ENCODE results near the gene CCDC88C.

Gene CCDC88C

DNA sequence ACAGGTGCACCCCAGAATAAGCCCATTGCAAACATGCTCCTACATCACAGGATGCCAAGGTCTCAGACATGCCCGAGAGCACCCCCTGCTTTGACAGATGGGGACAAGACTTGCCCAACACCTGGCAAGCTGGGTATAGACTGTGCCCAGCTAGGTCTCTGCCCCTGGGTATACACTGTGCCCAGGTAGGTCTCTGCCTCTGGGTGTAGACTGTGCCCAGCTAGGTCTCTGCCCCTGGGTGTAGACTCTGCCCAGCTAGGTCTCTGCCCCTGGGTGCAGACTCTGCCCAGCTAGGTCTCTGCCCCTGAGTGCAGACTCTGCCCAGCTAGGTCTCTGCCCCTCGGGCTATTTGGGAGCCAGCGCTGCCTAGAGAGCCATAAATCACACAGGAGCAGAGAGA lies 85.9 kb downstream of the CCDC88C start:
- in situ Hi-C loops (cut with HindIII; ENCODE audit: low sequenced_read_pairs): no loop called here

DNA sequence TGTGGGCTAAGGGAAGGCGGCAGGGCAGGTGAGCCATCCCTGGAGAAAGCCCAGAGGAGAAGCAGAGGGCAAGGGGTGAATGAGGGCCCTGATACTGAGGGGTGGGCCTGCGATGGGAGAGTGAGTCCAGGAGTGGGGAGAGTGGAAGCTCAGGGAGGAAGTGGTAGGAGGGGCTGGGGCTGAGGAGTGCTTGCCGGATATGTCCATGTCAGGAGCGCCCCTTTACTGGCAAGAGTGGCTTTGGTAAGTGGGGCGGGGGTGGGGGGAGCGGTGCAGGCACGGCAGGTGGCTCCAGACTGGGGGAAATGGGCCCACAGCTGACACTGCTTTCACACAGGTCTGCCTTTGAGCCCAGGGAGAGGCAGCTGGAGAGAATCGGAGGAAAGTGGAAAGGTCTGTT lies 86.8 kb downstream of the CCDC88C start:
- in situ Hi-C loops (cut with HindIII; ENCODE audit: low sequenced_read_pairs): no loop called here

- in situ Hi-C loops (cut with HindIII; ENCODE audit: low sequenced_read_pairs): no loop called here
These were observed 87.4 kb downstream of the CCDC88C start for GRCh38 chr14:91330096-91330696.

GRCh38 chr14:91329486-91330014 lies 88.1 kb downstream of the CCDC88C start:
- in situ Hi-C loops (cut with HindIII; ENCODE audit: low sequenced_read_pairs): no loop called here

DNA sequence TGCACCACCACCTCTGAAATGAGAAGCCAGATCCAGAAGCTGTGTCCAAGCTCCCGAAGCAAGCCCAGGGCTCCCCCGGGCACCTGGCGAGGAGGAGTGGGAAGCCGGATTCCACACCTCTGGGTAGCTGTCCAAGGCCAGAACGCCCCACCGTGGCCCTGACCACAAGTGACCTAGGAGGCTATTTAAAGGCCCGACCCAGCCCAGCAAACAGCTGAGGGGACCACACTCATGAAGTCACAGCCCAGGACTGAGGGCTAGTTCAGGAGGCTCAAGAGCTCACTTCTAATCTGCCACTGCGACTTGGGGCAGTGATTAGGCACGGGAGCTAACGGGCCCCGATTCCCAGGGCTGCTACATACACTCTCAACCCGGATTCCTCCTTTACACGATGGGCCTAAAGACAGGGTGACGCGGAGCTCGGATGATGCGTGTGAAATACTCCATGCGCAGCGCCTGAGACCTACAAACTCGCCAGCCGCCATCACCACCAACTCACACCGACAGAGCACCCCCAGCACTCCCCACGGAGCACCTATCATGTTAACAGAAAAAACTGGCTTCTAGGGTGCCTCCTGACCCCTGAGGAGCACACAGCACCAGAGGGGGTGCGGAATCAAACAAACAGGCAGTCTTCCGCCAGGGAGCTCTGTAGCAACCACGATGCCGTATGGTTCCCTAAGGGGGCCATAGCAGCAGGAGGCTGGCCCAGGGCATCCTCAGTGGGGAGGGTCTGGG lies 89.1 kb downstream of the CCDC88C start:
- in situ Hi-C loops (cut with HindIII; ENCODE audit: low sequenced_read_pairs): no loop called here

- in situ Hi-C loops (cut with HindIII; ENCODE audit: low sequenced_read_pairs): no loop called here
These were observed 89.8 kb downstream of the CCDC88C start for GRCh38 chr14:91327661-91328312.

DNA sequence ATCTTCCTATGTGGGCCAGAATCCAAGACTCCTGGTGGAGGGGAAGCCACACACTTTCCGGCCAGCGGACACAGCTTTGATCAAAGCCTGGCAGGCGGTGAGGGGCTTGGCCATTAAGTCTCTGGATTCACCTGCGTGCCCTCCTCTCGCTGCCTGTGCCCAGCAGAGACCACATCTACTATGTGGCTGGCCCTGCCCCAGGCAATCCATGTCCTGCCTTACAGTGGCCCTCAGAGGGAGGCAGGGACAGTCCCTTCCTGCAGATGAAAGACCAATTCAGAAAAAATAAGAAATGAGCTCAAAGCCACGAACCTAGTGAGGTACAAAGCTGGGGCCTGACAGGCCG lies 90.4 kb downstream of the CCDC88C start:
- in situ Hi-C loops (cut with HindIII; ENCODE audit: low sequenced_read_pairs): no loop called here

- in situ Hi-C loops (cut with HindIII; ENCODE audit: low sequenced_read_pairs): no loop called here
These were observed 90.9 kb downstream of the CCDC88C start for GRCh38 chr14:91326514-91327249.

- in situ Hi-C loops (cut with HindIII; ENCODE audit: low sequenced_read_pairs): no loop called here
These were observed 92.7 kb downstream of the CCDC88C start for GRCh38 chr14:91324606-91325575.

DNA sequence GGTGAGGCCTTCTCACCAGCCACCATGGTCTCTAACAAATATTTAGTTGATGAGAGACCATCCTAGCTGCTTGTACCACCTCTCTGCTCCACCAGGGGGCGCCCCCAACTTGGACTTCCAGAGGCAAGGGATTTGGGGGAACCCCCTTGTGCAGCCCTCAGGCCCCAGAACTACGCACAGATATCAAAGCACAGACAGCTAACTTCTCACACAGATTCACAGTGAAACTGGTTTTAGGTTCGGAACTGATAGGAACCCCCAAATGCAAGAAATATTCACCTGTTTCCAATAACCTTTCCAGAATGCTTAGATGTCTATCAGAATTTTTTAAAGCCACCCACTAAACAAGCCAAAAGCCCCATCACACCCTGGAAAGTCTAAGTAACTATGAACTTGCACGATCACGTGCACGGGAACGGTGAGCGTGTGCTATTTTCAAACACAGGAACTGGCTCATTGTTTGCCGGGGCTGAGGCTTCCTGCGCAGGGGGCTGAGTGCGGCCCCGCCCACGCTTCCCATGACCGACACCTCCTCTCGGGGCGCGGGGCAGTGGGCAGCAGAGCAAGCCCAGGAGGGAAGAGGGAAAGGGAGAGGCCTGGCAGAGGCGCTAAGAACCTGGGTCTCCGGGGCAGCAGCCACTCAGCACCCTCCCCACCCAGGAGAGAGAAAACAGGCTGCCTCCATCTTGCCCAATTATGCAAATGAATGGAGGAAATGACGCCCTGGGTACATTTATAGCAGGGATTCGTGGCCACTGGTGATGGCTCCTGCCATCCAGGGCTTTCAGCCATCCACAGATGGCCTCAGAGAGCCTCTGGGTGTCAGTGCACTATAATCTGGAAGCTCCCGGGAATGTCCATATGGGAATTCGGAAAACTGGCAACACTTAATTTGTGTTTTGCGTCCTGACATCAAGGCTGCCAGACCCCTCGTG lies 93.7 kb downstream of the CCDC88C start:
- in situ Hi-C loops (cut with HindIII; ENCODE audit: low sequenced_read_pairs): no loop called here

- in situ Hi-C loops (cut with HindIII; ENCODE audit: low sequenced_read_pairs): no loop called here
These were observed 94.6 kb downstream of the CCDC88C start for GRCh38 chr14:91323031-91323430.

- in situ Hi-C loops (cut with HindIII; ENCODE audit: low sequenced_read_pairs): no loop called here
These were observed 95.0 kb downstream of the CCDC88C start for GRCh38 chr14:91322623-91323022.

DNA sequence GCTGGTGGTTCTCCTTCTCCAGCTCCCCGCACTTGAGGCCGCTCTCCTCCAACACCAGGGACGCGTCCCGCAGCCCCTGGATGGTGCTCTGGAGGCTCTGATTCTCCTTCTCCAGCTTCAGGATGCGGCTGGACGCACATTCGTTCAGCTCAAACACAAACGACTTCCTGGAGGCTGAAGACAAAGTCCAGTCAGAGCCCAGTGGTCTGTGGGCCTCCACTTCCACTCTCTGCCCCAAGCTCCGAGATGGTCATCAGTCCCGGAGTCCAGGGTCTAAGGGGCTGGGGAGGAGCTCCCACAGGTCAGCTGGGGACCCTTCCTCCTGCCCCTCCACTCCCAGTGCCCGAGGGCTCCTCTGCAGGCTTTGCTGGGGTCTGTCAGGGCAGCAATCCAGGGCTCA lies 96.5 kb downstream of the CCDC88C start:
- in situ Hi-C loops (cut with HindIII; ENCODE audit: low sequenced_read_pairs): no loop called here

DNA sequence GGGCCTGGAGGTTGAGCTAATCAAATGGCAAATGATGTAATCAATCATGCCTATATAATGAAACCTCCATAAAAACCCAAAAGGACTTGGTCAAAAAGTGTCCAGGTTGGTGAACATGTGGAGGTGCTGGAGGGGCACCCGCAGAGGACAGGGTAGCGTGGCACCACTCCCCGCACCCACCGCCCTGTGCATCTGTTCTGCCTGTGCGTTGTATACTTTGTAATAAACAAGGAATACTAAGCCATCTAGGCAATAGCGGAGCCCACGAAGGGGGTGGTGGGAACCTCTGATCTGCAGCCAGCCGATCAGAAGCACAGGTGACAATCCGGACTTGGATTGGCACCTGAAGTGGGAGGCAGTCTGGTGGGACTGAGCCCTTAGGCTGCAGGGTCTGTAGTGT lies 97.4 kb downstream of the CCDC88C start:
- in situ Hi-C loops (cut with HindIII; ENCODE audit: low sequenced_read_pairs): no loop called here

- in situ Hi-C loops (cut with HindIII; ENCODE audit: low sequenced_read_pairs): no loop called here
These were observed 98.7 kb downstream of the CCDC88C start for GRCh38 chr14:91318911-91319310.

- in situ Hi-C loops (cut with HindIII; ENCODE audit: low sequenced_read_pairs): no loop called here
These were observed 100.0 kb downstream of the CCDC88C start for GRCh38 chr14:91317381-91318308.

DNA sequence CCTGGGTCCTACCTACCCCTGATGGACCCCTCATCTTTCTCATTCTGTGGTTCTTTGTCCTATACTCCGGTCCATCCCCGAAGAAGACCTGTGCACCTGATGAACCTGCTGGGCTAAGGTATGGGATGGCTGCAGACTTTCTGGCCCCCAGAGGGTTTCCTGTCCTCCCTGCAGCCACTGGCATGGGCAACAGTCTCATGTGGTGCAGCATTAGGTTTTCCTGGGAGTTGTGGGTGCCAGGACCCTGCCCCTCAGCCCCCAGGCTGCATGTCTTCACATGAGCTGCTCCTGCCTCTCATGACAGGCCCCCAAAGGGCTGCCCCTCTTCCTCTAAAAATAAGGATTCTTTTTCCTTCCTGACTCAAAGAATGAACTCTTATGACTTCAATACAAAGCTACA lies 100.9 kb downstream of the CCDC88C start:
- in situ Hi-C loops (cut with HindIII; ENCODE audit: low sequenced_read_pairs): no loop called here

DNA sequence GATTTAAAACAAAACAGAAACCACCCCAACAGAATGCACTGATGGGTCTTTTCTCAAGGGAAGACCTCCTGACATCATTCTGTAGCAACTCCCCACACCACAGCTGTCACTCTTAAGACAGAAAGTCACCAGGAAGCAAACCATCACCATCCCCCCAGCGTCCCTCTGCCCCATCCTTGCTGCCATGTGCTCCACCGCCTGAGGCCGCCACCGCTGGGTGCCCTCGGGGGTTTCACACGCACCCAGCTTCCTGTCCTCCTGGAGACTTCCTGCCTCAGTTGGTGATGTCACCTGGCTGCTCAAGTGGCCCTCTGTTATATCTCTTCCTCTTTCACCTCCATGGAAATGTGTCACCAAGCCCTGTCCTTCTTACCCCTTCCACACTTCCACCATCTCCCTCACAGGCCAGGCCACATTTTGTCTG lies 101.8 kb downstream of the CCDC88C start:
- in situ Hi-C loops (cut with HindIII; ENCODE audit: low sequenced_read_pairs): no loop called here
